ENCODE measurements around the gene TSPEAR.

TSPEAR gene

GRCh38 chr21:44526096-44526997, 185.0 kb downstream of the TSPEAR start:
- no peak for DNase-seq (ENCODE audit: low read depth, low spot score)
- no peak overlapping the region for H3K27ac ChIP-seq

GRCh38 chr21:44525391-44526095, 185.8 kb downstream of the TSPEAR start:
- DNase-seq (ENCODE audit: low read depth, low spot score) = no peak
- H3K27ac ChIP-seq = no peak overlapping the region

GRCh38 chr21:44524414-44525371, 186.7 kb downstream of the TSPEAR start:
- no peak for DNase-seq (ENCODE audit: low read depth, low spot score)
- no peak overlapping the region for H3K27ac ChIP-seq

GRCh38 chr21:44523567-44524413, 187.6 kb downstream of the TSPEAR start:
- DNase-seq (ENCODE audit: low read depth, low spot score) = no peak
- H3K27ac ChIP-seq = no peak overlapping the region

GRCh38 chr21:44522753-44523204, 188.6 kb downstream of the TSPEAR start:
- DNase-seq (ENCODE audit: low read depth, low spot score) = no peak
- H3K27ac ChIP-seq = no peak overlapping the region

GRCh38 chr21:44521928-44522752, 189.2 kb downstream of the TSPEAR start:
- DNase-seq (ENCODE audit: low read depth, low spot score) = no peak

GRCh38 chr21:44521301-44521927, 190.0 kb downstream of the TSPEAR start:
- no peak for DNase-seq (ENCODE audit: low read depth, low spot score)
- H3K27ac ChIP-seq = no peak overlapping the region

More at GRCh38 chr21:44521928-44522752, 189.2 kb downstream of the TSPEAR start:
- no peak overlapping the region for H3K27ac ChIP-seq

GRCh38 chr21:44520326-44521300, 190.8 kb downstream of the TSPEAR start:
- DNase-seq (ENCODE audit: low read depth, low spot score) = no peak

GRCh38 chr21:44519346-44520325, 191.7 kb downstream of the TSPEAR start:
- no peak for DNase-seq (ENCODE audit: low read depth, low spot score)
- H3K27ac ChIP-seq = no peak overlapping the region

More at GRCh38 chr21:44520326-44521300, 190.8 kb downstream of the TSPEAR start:
- H3K27ac ChIP-seq = no peak overlapping the region

GRCh38 chr21:44518686-44519085, 192.7 kb downstream of the TSPEAR start:
- DNase-seq (ENCODE audit: low read depth, low spot score) = no peak
- H3K27ac ChIP-seq = no peak overlapping the region

- no peak for DNase-seq (ENCODE audit: low read depth, low spot score)
- no peak overlapping the region for H3K27ac ChIP-seq
These were observed 194.0 kb downstream of the TSPEAR start for GRCh38 chr21:44517175-44517899.

GRCh38 chr21:44516828-44517174, 194.6 kb downstream of the TSPEAR start:
- H3K27ac ChIP-seq = no peak overlapping the region
- no peak for DNase-seq (ENCODE audit: low read depth, low spot score)

- H3K27ac ChIP-seq = no peak overlapping the region
- DNase-seq (ENCODE audit: low read depth, low spot score) = no peak
These were observed 195.0 kb downstream of the TSPEAR start for GRCh38 chr21:44516342-44516741.

- H3K27ac ChIP-seq = no peak overlapping the region
- DNase-seq (ENCODE audit: low read depth, low spot score) = no peak
These were observed 195.8 kb downstream of the TSPEAR start for GRCh38 chr21:44515359-44516165.
